ENCODE results near the gene ACP3.

DNA sequence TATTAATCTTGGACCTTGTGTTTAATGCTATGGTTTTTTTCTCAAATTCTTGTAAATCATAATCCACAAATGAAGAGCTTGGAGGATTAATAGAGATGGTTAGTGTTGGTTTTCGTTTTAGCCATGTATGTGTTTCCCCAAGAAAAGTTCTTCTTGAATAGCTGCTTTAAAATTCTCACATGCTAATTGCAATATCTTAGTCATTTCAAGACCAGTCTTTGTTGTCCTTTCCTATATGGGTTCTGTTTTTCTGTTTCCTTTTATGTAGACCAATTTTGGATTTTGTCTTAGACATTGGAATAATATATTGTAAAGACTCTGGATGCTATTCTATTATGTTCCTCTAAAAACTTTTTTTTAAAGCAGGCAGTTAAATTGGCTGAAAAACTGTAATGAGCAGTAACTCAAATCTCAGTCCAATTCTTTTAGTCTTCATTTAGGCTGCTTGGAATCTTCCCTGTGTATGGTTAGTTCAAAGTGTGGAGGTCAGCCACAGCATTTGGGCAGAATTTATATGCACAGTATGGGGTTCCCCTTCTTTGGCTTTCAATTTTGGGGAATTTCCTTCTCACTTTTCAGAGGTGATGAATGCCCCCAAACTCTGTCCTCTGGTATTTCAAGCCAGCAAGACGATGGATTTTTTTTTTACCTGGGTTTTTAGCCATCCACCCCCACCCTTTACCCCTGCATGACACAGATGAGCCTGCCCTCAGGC, 61.0 kb downstream of the ACP3 start:
- TF ChIP-seq, protein P1, sequence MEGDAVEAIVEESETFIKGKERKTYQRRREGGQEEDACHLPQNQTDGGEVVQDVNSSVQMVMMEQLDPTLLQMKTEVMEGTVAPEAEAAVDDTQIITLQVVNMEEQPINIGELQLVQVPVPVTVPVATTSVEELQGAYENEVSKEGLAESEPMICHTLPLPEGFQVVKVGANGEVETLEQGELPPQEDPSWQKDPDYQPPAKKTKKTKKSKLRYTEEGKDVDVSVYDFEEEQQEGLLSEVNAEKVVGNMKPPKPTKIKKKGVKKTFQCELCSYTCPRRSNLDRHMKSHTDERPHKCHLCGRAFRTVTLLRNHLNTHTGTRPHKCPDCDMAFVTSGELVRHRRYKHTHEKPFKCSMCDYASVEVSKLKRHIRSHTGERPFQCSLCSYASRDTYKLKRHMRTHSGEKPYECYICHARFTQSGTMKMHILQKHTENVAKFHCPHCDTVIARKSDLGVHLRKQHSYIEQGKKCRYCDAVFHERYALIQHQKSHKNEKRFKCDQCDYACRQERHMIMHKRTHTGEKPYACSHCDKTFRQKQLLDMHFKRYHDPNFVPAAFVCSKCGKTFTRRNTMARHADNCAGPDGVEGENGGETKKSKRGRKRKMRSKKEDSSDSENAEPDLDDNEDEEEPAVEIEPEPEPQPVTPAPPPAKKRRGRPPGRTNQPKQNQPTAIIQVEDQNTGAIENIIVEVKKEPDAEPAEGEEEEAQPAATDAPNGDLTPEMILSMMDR (IDR thresholded peaks at IDR 0.05 in 4 of 5, conservative IDR thresholded peaks at IDR 0.05 in 1 of 5), result no peak
- no peak for TF ChIP-seq POLR2A (IDR thresholded peaks at IDR 0.05)

All from gastrocnemius medialis (tissue), 4 donors.